GM12878 (cell line): ENCODE results near the gene ANKRD13A. TPM values are rescaled to one million over a fixed set of nuclear protein-coding genes. Genes with fewer than 3 reads are reported as not detected.

ENCODE experiments used
- ATAC-seq: fragments of 200-7000 bp; cut with Tn5 transposase; 3 replicates; pipeline ENCODE4 v1.9.1; 2020; ENCODE audit warnings: mild to moderate bottlenecking, moderate library complexity
- BruUV-seq: library from RNA; stranded (reverse); fragments of 400-500 nt; replicated peaks from 2 replicates; lab custom pipeline; 2021; lab: Mats Ljungman, UMichigan
- CTCF ChIA-PET: fragments of 300-600 bp; sonication (Branson Sonifier 250); formaldehyde crosslinking; extraction: SDS; loops from one replicate; lab custom pipeline; 2021; ENCODE audit warnings: inconsistent platforms; lab: Yijun Ruan, JAX
- POLR2A ChIA-PET: fragments of 350-600 bp; formaldehyde crosslinking; extraction: SDS; loops from one replicate; lab custom pipeline; 2021; ENCODE audit warnings: inconsistent platforms; lab: Charles Lee
- RAD21 ChIA-PET: fragments of 300-600 bp; sonication (Branson Sonifier 250); formaldehyde crosslinking; loops from one replicate; lab custom pipeline; 2023; ENCODE audit warnings: antibody characterized with exemption; ENCODE audit not compliant: unreplicated experiment; lab: Charles Lee
- SMC1A ChIA-PET: fragments of 300-600 bp; sonication (Branson Sonifier 250); formaldehyde crosslinking; loops from one replicate; lab custom pipeline; 2023; ENCODE audit not compliant: unreplicated experiment, uncharacterized antibody; lab: Charles Lee
- DNase-seq: peaks from one replicate; pipeline ENCODE4 v3.0.0-alpha.2; 2011; ENCODE audit warnings: low read depth, low spot score
- FAIRE-seq: peaks from 3 replicates; lab custom pipeline; 2011; peaks lifted over from hg19 to GRCh38; lab: Jason Lieb, UNC
- H2AFZ ChIP-seq: 2 replicates; pipeline ENCODE4 v1.6.0; 2011; ENCODE audit warnings: low read depth, low read length, control low read depth; ENCODE audit not compliant: control insufficient read depth
- H3K27ac ChIP-seq: 2 replicates; pipeline ENCODE4 v1.5.1; 2011; ENCODE audit warnings: control low read depth; ENCODE audit not compliant: control insufficient read depth, insufficient read depth
- H3K27me3 ChIP-seq, 2 experiments: replicated peaks in 1 of 2; 2 replicates each; pipeline versions ENCODE4 v1.6.0 to v1.6.1; 2011; ENCODE audit warnings: low read length in 1 of 2; ENCODE audit not compliant: control insufficient read depth in 2 of 2, insufficient read depth in 2 of 2
- H3K36me3 ChIP-seq, 2 experiments: 2 replicates each; pipeline ENCODE4 v1.5.1; 2011; ENCODE audit warnings: low read length in 1 of 2; ENCODE audit not compliant: control insufficient read depth in 2 of 2, insufficient read depth in 2 of 2
- H3K4me1 ChIP-seq: 2 replicates; pipeline ENCODE4 v1.6.1; 2011; ENCODE audit warnings: mild to moderate bottlenecking, low read length, moderate library complexity, mixed read lengths; ENCODE audit not compliant: control insufficient read depth, insufficient read depth
- H3K4me2 ChIP-seq: 2 replicates; pipeline ENCODE4 v1.6.0; 2011; ENCODE audit warnings: control low read depth; ENCODE audit not compliant: control insufficient read depth, insufficient read depth
- H3K4me3 ChIP-seq: fragments of 200-600 bp; sonication (generic); 2 replicates; pipeline ENCODE4 v1.5.1; 2016
- H3K79me2 ChIP-seq: 2 replicates; pipeline ENCODE4 v1.6.0; 2011; ENCODE audit warnings: low read length; ENCODE audit not compliant: control insufficient read depth, insufficient read depth
- H3K9ac ChIP-seq: 2 replicates; pipeline ENCODE4 v1.8.0; 2011; ENCODE audit warnings: low read length, control low read depth, mixed read lengths; ENCODE audit not compliant: control insufficient read depth, insufficient read depth
- H3K9me3 ChIP-seq: replicated peaks from 3 replicates; pipeline ENCODE4 v1.5.1; 2011; ENCODE audit warnings: mild to moderate bottlenecking, low read length; ENCODE audit not compliant: control insufficient read depth, insufficient read depth
- H4K20me1 ChIP-seq: 2 replicates; pipeline ENCODE4 v1.6.0; 2011; ENCODE audit not compliant: control insufficient read depth, insufficient read depth
- BHLHE40 ChIP-seq, 2 experiments: fragments of 450-650 bp in 1 of 2; IDR thresholded peaks; 2 replicates each; pipeline ENCODE4 v1.6.1; 2011 to 2017; ENCODE audit warnings: low read depth in 2 of 2, borderline replicate concordance in 1 of 2, improper control_type of control experiment in 1 of 2, low read length in 1 of 2, mild to moderate bottlenecking in 1 of 2
- CREB1 ChIP-seq: IDR thresholded peaks from 2 replicates; pipeline ENCODE4 v1.6.1; 2012; ENCODE audit warnings: low read depth, mild to moderate bottlenecking, inconsistent platforms
- CREM ChIP-seq: IDR thresholded peaks from 2 replicates; pipeline ENCODE4 v1.6.1; 2014; ENCODE audit warnings: antibody characterized with exemption, low read depth
- FOXM1 ChIP-seq: IDR thresholded peaks from 2 replicates; pipeline ENCODE4 v1.6.1; 2012; ENCODE audit warnings: low read depth, mild to moderate bottlenecking, inconsistent platforms, low read length, moderate library complexity
- IKZF1 ChIP-seq: fragments of 450-650 bp; conservative IDR thresholded peaks from 2 replicates; pipeline ENCODE4 v1.6.1; 2017; ENCODE audit warnings: antibody characterized with exemption, mild to moderate bottlenecking
- IKZF2 ChIP-seq, 2 experiments: fragments of 450-650 bp; IDR thresholded peaks; 2 replicates each; pipeline ENCODE4 v1.6.1; 2017; ENCODE audit warnings: mild to moderate bottlenecking in 2 of 2, moderate library complexity in 2 of 2
- IRF4 ChIP-seq: IDR thresholded peaks from 2 replicates; pipeline ENCODE4 v1.6.1; 2011; ENCODE audit warnings: low read depth, low read length
- MAX ChIP-seq: IDR thresholded peaks from 2 replicates; pipeline ENCODE4 v1.6.1; 2012; ENCODE audit warnings: low read depth, low read length, improper control_type of control experiment
- MEF2B ChIP-seq: fragments of 450-650 bp; IDR thresholded peaks from 2 replicates; pipeline ENCODE4 v1.6.1; 2018; ENCODE audit warnings: mild to moderate bottlenecking, moderate library complexity; ENCODE audit not compliant: partially characterized antibody, poor library complexity, severe bottlenecking
- NR2F1 ChIP-seq: fragments of 450-650 bp; conservative IDR thresholded peaks from 2 replicates; pipeline ENCODE4 v1.6.1; 2017; ENCODE audit warnings: mild to moderate bottlenecking
- PAX5 ChIP-seq: IDR thresholded peaks from 2 replicates; pipeline ENCODE4 v1.6.1; 2011; ENCODE audit warnings: low read depth, low read length, borderline replicate concordance
- RUNX3 ChIP-seq: IDR thresholded peaks from 2 replicates; pipeline ENCODE4 v1.6.1; 2012; ENCODE audit warnings: low read length, inconsistent platforms
- SP1 ChIP-seq: IDR thresholded peaks from one replicate; pipeline ENCODE4 v1.6.1; 2011; ENCODE audit warnings: low read depth, low read length
- WGBS: methylation state at CpG from one replicate; pipeline ENCODE4 v1.1.6; 2016; ENCODE audit warnings: low lambda C conversion rate; ENCODE audit not compliant: insufficient replicate concordance, insufficient coverage; ENCODE audit errors: missing lambda C conversion rate; 5-methylcytosine and 5-hydroxymethylcytosine counted together
- in situ Hi-C: fragments of 300-500 bp; cut with MboI; formaldehyde crosslinking; loops from 9 replicates; pipeline ENCODE4 v1.14.3; 2018; ENCODE audit warnings: mixed read lengths
- intact Hi-C: fragments of 100-400 bp; cut with micrococcal nuclease; formaldehyde crosslinking; loops from one replicate; pipeline ENCODE4 v1.14.2; 2022; ENCODE audit not compliant: unreplicated experiment
- polyA plus RNA-seq, 11 experiments: library from polyadenylated mRNA; depleted of rRNA in 4 of 11; unstranded in 6 of 11; stranded (reverse) in 5 of 11; fragments of >200 nt; fragmentation: Nextera tagmentation in 4 of 11; fragmentation: Illumina TruSeq in 1 of 11; extraction: Ambion mirVana in 4 of 11; extraction: Trizol in 1 of 11; gene quantifications; 1 replicate in 1 of 11; 2 replicates in 10 of 11; pipeline versions ENCODE4 v1.2.1 to v1.2.3, GENCODE V29; 2011 to 2016; ENCODE audit warnings: inconsistent platforms in 2 of 11, missing spikeins in 2 of 11, low read depth in 1 of 11
- total RNA-seq, 4 experiments: library from RNA; depleted of rRNA in 3 of 4; stranded (reverse); fragments of >200 nt in 3 of 4; fragmentation: Illumina TruSeq in 1 of 4; extraction: Trizol in 1 of 4; gene quantifications; 2 replicates each; pipeline versions ENCODE4 v1.2.1 to v1.2.3, GENCODE V29; 2013 to 2021
- TF ChIP-seq, protein P1 (sequence below): IDR thresholded peaks from 2 replicates; pipeline ENCODE4 v1.6.1; 2012; ENCODE audit warnings: low read length, inconsistent platforms
- TF ChIP-seq, protein P2 (sequence below): fragments of 450-650 bp; IDR thresholded peaks from 2 replicates; pipeline ENCODE4 v1.6.1; 2017; ENCODE audit warnings: mild to moderate bottlenecking, moderate library complexity

The ANKRD13A gene
- total and polyA plus RNA-seq, 10 of the 15 experiments (the other 5 are each of a cell fraction or from before 2014, with no cell fraction given), result 10.2 to 93.4 (median 76.5) TPM

- no peaks in the 10 kb centered on the region for H3K27me3 ChIP-seq
- H3K27ac ChIP-seq, result peak overlapping the region; percentile 83
- ChIA-PET SMC1A (interaction anchor here (1.0 to 4.3 kb wide), 7 partner anchors 10 to 69 kb away, joined by 3 to 32 read pairs (median 7); partner anchors contain the start of genes ANKRD13A and GIT2), CTCF (interaction anchor here (0.9 to 3.0 kb wide), 5 partner anchors 9 to 232 kb away, joined by 3 to 14 read pairs (median 5); partner anchors contain the start of genes ANKRD13A and GIT2), POLR2A (interaction anchor here (1.1 to 5.1 kb wide), 5 partner anchors 10 to 67 kb away, joined by 4 to 40 read pairs (median 10); partner anchors contain the start of genes ANKRD13A and GIT2), RAD21 (interaction anchor here (1.2 to 3.2 kb wide), 5 partner anchors 8 to 17 kb away, joined by 3 to 31 read pairs (median 8); partner anchors contain the start of genes ANKRD13A and GIT2)
- in situ Hi-C loops, result no loop called here
- intact Hi-C loops, result no loop called here
- no peak for DNase-seq
- FAIRE-seq, result no peak
- peak overlapping the region; percentile 91 for H3K4me2 ChIP-seq
- peaks cover 1 to 26% of the 10 kb centered on the region in 2 experiments for H3K36me3 ChIP-seq
- peak overlapping the region; percentile 58 for H3K4me3 ChIP-seq
- WGBS, result 10% methylated on average over 6 of the region's 6 CpGs
- H3K4me1 ChIP-seq, result peaks cover 40% of the 10 kb centered on the region
- no peaks in the 10 kb centered on the region for H4K20me1 ChIP-seq
- peak; percentile 89 for ATAC-seq
- no peaks in the 10 kb centered on the region for H3K9me3 ChIP-seq
- H3K9ac ChIP-seq, result 0 out of 2 replicates have a peak overlapping the region, but pooled peaks have one; percentile 47
- no peak overlapping the region; the same call in 1 of the 2 replicates for H2AFZ ChIP-seq
- H3K79me2 ChIP-seq, result peaks cover 38% of the 10 kb centered on the region
- BruUV-seq, result no TSS peak
- TF ChIP-seq BHLHE40 (IDR thresholded peaks at IDR 0.05; ENCODE audit: borderline replicate concordance in 1 of 2, low read depth in 2 of 2, low read length in 1 of 2) (peak; percentile 49 to 53; a peak in 2 of 4 replicates), CREM (peak; percentile 67), PAX5 (peak; percentile 63; the same call in 1 of the 2 replicates), RUNX3 (0 out of 2 replicates have a peak, but pooled peaks have one; percentile 4), CREB1 (peak; percentile 86), MAX (no peak), IKZF2 (IDR thresholded peaks at IDR 0.05) (peak; percentile 20 to 27; a peak in 1 of 4 replicates), IKZF1 (0 out of 2 replicates have a peak, but pooled peaks have one; percentile 21), IRF4 (no peak), FOXM1 (no peak), SP1 (peak; percentile 20), MEF2B (peak; percentile 13), NR2F1 (0 out of 2 replicates have a peak, but pooled peaks have one; percentile 40)
- TF ChIP-seq, protein P1, sequence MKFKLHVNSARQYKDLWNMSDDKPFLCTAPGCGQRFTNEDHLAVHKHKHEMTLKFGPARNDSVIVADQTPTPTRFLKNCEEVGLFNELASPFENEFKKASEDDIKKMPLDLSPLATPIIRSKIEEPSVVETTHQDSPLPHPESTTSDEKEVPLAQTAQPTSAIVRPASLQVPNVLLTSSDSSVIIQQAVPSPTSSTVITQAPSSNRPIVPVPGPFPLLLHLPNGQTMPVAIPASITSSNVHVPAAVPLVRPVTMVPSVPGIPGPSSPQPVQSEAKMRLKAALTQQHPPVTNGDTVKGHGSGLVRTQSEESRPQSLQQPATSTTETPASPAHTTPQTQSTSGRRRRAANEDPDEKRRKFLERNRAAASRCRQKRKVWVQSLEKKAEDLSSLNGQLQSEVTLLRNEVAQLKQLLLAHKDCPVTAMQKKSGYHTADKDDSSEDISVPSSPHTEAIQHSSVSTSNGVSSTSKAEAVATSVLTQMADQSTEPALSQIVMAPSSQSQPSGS, result peak; percentile 67
- TF ChIP-seq, protein P2, sequence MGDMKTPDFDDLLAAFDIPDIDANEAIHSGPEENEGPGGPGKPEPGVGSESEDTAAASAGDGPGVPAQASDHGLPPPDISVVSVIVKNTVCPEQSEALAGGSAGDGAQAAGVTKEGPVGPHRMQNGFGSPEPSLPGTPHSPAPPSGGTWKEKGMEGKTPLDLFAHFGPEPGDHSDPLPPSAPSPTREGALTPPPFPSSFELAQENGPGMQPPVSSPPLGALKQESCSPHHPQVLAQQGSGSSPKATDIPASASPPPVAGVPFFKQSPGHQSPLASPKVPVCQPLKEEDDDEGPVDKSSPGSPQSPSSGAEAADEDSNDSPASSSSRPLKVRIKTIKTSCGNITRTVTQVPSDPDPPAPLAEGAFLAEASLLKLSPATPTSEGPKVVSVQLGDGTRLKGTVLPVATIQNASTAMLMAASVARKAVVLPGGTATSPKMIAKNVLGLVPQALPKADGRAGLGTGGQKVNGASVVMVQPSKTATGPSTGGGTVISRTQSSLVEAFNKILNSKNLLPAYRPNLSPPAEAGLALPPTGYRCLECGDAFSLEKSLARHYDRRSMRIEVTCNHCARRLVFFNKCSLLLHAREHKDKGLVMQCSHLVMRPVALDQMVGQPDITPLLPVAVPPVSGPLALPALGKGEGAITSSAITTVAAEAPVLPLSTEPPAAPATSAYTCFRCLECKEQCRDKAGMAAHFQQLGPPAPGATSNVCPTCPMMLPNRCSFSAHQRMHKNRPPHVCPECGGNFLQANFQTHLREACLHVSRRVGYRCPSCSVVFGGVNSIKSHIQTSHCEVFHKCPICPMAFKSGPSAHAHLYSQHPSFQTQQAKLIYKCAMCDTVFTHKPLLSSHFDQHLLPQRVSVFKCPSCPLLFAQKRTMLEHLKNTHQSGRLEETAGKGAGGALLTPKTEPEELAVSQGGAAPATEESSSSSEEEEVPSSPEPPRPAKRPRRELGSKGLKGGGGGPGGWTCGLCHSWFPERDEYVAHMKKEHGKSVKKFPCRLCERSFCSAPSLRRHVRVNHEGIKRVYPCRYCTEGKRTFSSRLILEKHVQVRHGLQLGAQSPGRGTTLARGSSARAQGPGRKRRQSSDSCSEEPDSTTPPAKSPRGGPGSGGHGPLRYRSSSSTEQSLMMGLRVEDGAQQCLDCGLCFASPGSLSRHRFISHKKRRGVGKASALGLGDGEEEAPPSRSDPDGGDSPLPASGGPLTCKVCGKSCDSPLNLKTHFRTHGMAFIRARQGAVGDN, result 0 out of 2 replicates have a peak, but pooled peaks have one; percentile 49
These were observed 12.9 kb downstream of the ANKRD13A start for GRCh38 chr12:110012137-110012536.
